IMR-90 (cell line): ENCODE data around the gene RNU6-1. TPM values are rescaled to one million over a fixed set of nuclear protein-coding genes. Genes with fewer than 3 reads are reported as not detected.

Experiments
- ATAC-seq: fragments of 200-7000 bp; cut with Tn5 transposase; 2 replicates; pipeline ENCODE4 v1.9.1; 2020; ENCODE audit warnings: low read depth, mild to moderate bottlenecking, moderate library complexity
- BruUV-seq: library from RNA; stranded (reverse); fragments of 400-500 nt; replicated peaks from 2 replicates; lab custom pipeline; 2021; lab: Mats Ljungman, UMichigan
- CTCF ChIA-PET: fragments of 300-600 bp; formaldehyde crosslinking; extraction: SDS; loops from one replicate; lab custom pipeline; 2021; ENCODE audit warnings: antibody characterized with exemption; lab: Yijun Ruan, JAX
- POLR2A ChIA-PET: fragments of 300-600 bp; sonication (Branson Sonifier 250); formaldehyde crosslinking; loops from one replicate; lab custom pipeline; 2022; ENCODE audit warnings: antibody characterized with exemption; ENCODE audit not compliant: unreplicated experiment; lab: Charles Lee
- DNase-seq: peaks from one replicate; pipeline ENCODE4 v3.0.0; 2013
- H2AFZ ChIP-seq: replicated peaks from 2 replicates; pipeline ENCODE3; 2013; ENCODE audit warnings: low read length, mild to moderate bottlenecking; ENCODE audit not compliant: poor library complexity
- H2AK5ac ChIP-seq: 2 replicates; pipeline ENCODE4 v1.6.1; 2013; ENCODE audit warnings: low read depth, low read length, inconsistent platforms
- H2AK9ac ChIP-seq: replicated peaks from 2 replicates; pipeline ENCODE3; 2013; ENCODE audit warnings: mild to moderate bottlenecking, low read depth, low read length, moderate library complexity; ENCODE audit not compliant: poor library complexity
- H2BK120ac ChIP-seq: 2 replicates; pipeline ENCODE4 v1.6.1; 2013; ENCODE audit warnings: low read depth, low read length, inconsistent platforms
- H2BK15ac ChIP-seq: 3 replicates; pipeline ENCODE4 v1.6.1; 2013; ENCODE audit warnings: low read depth, low read length, inconsistent platforms
- H2BK20ac ChIP-seq: 2 replicates; pipeline ENCODE4 v1.6.1; 2013; ENCODE audit warnings: low read depth, mild to moderate bottlenecking, inconsistent platforms, low read length, moderate library complexity
- H2BK5ac ChIP-seq: 2 replicates; pipeline ENCODE4 v1.6.1; 2013; ENCODE audit warnings: mild to moderate bottlenecking, low read depth, low read length, inconsistent platforms; ENCODE audit not compliant: poor library complexity, severe bottlenecking
- H3K14ac ChIP-seq: replicated peaks from 2 replicates; pipeline ENCODE4 v1.6.1; 2013; ENCODE audit warnings: low read depth, low read length, inconsistent platforms
- H3K18ac ChIP-seq: 2 replicates; pipeline ENCODE4 v1.6.1; 2013; ENCODE audit warnings: low read depth, low read length, control low read depth
- H3K23ac ChIP-seq: 2 replicates; pipeline ENCODE4 v1.6.1; 2013; ENCODE audit warnings: low read depth, low read length, inconsistent platforms
- H3K27ac ChIP-seq: 2 replicates; pipeline ENCODE4 v1.5.1; 2013; ENCODE audit warnings: mild to moderate bottlenecking, control low read depth, low read length; ENCODE audit not compliant: insufficient read depth
- H3K27me3 ChIP-seq: 2 replicates; pipeline ENCODE4 v1.6.1; 2013; ENCODE audit warnings: low read length; ENCODE audit not compliant: control insufficient read depth, insufficient read depth
- H3K36me3 ChIP-seq: 2 replicates; pipeline ENCODE4 v1.6.1; 2013; ENCODE audit warnings: low read length, mixed read lengths; ENCODE audit not compliant: control insufficient read depth, insufficient read depth
- H3K4ac ChIP-seq: 2 replicates; pipeline ENCODE4 v1.6.1; 2013; ENCODE audit warnings: low read depth, low read length, inconsistent platforms
- H3K4me1 ChIP-seq: 2 replicates; pipeline ENCODE4 v1.6.1; 2013; ENCODE audit warnings: low read length, mixed read lengths; ENCODE audit not compliant: control insufficient read depth, insufficient read depth
- H3K4me2 ChIP-seq: 2 replicates; pipeline ENCODE4 v1.6.1; 2013; ENCODE audit warnings: low read depth, mild to moderate bottlenecking, control low read depth, low read length, moderate library complexity
- H3K4me3 ChIP-seq: 2 replicates; pipeline ENCODE4 v1.5.1; 2013; ENCODE audit warnings: low read depth, mild to moderate bottlenecking, control low read depth, low read length, moderate library complexity; ENCODE audit not compliant: insufficient read depth
- H3K56ac ChIP-seq: 2 replicates; pipeline ENCODE4 v1.6.1; 2013; ENCODE audit warnings: low read length, inconsistent platforms; ENCODE audit not compliant: insufficient read depth; ENCODE audit errors: extremely low read depth
- H3K79me1 ChIP-seq, 2 experiments: 2 replicates each; pipeline ENCODE4 v1.6.1; 2013; ENCODE audit warnings: low read length in 2 of 2, inconsistent platforms in 1 of 2, low read depth in 1 of 2
- H3K9ac ChIP-seq: 2 replicates; pipeline ENCODE4 v1.6.1; 2013; ENCODE audit warnings: low read depth, low read length, control low read depth
- H3K9me1 ChIP-seq: 2 replicates; pipeline ENCODE4 v1.6.1; 2013; ENCODE audit warnings: low read length, inconsistent platforms; ENCODE audit not compliant: insufficient read depth
- H3K9me3 ChIP-seq: 2 replicates; pipeline ENCODE4 v1.6.1; 2013; ENCODE audit warnings: low read length; ENCODE audit not compliant: control insufficient read depth, insufficient read depth
- H4K20me1 ChIP-seq: 2 replicates; pipeline ENCODE4 v1.6.1; 2013; ENCODE audit warnings: low read length, inconsistent platforms; ENCODE audit not compliant: insufficient read depth
- H4K5ac ChIP-seq: 2 replicates; pipeline ENCODE4 v1.6.1; 2013; ENCODE audit warnings: mild to moderate bottlenecking, low read depth, low read length, control low read depth
- H4K8ac ChIP-seq, 2 experiments: 2 replicates each; pipeline ENCODE4 v1.6.1; 2013; ENCODE audit warnings: low read depth in 2 of 2, low read length in 2 of 2, control low read depth in 1 of 2, inconsistent platforms in 1 of 2
- H4K91ac ChIP-seq: 2 replicates; pipeline ENCODE4 v1.6.1; 2013; ENCODE audit warnings: low read depth, low read length, inconsistent platforms; ENCODE audit not compliant: insufficient read depth
- NFE2L2 ChIP-seq: fragments of 150-350 bp; IDR thresholded peaks from 2 replicates; pipeline ENCODE4 v1.6.1; 2016; ENCODE audit warnings: low read depth, mild to moderate bottlenecking, low read length
- POLR2A ChIP-seq: IDR thresholded peaks from 2 replicates; pipeline ENCODE4 v1.6.1; 2012; ENCODE audit warnings: mild to moderate bottlenecking, low read depth, low read length
- USF2 ChIP-seq: fragments of 150-350 bp; IDR thresholded peaks from 2 replicates; pipeline ENCODE4 v1.6.1; 2017; ENCODE audit warnings: mild to moderate bottlenecking, antibody characterized with exemption, low read length, low read depth
- WGBS, 2 experiments: methylation state at CpG; one replicate each; pipeline versions ENCODE4 v1.1.5 to v1.1.7; 2013; ENCODE audit warnings: missing lambda C conversion rate in 2 of 2; ENCODE audit not compliant: insufficient read length in 1 of 2; ENCODE audit errors: extremely low coverage in 2 of 2; 5-methylcytosine and 5-hydroxymethylcytosine counted together
- dilution Hi-C: fragments of 300-500 bp; cut with HindIII; formaldehyde crosslinking; loops from one replicate; pipeline ENCODE4 v1.14.3; 2018; ENCODE audit warnings: low sequenced_read_pairs; ENCODE audit not compliant: unreplicated experiment
- in situ Hi-C: fragments of 300-500 bp; cut with MboI; formaldehyde crosslinking; loops from 3 replicates; pipeline ENCODE4 v1.14.3; 2019; ENCODE audit warnings: low sequenced_read_pairs, inconsistent platforms, mixed read lengths
- intact Hi-C: fragments of 100-400 bp; cut with micrococcal nuclease; formaldehyde crosslinking; loops from 2 replicates; pipeline ENCODE4 v1.10.0; 2022
- microRNA-seq, 2 experiments: library from miRNA; stranded (forward) in 1 of 2; unstranded in 1 of 2; fragments of 10-50 nt in 1 of 2; fragments of <30 nt in 1 of 2; gene quantifications in 1 of 2; microRNA quantifications in 1 of 2; one replicate each; pipeline versions ENCODE3 to v1.1.0; 2013 to 2020; ENCODE audit not compliant: insufficient read depth in 1 of 2, insufficient read length in 1 of 2, unreplicated experiment in 1 of 2
- polyA plus RNA-seq, 3 experiments: library from polyadenylated mRNA; depleted of rRNA; stranded (reverse); fragments of >200 nt; gene quantifications; 2 replicates each; pipeline ENCODE4 v1.2.3, GENCODE V29; 2012; ENCODE audit warnings: low replicate concordance in 1 of 3
- small RNA-seq, 5 experiments: library from RNA; depleted of rRNA; stranded (forward); fragments of <200 nt; gene quantifications; one replicate each; pipeline ENCODE3, GENCODE V24; 2012
- total RNA-seq: library from RNA; depleted of rRNA; stranded (reverse); fragments of >200 nt; gene quantifications from 2 replicates; pipeline ENCODE4 v1.2.3, GENCODE V29; 2012; rRNA removed
- TF ChIP-seq, protein P1 (sequence below): conservative IDR thresholded peaks from 2 replicates; pipeline ENCODE4 v1.5.1; 2012; ENCODE audit warnings: mild to moderate bottlenecking, low read depth, low read length, improper control_type of control experiment

The RNU6-1 gene
- total and polyA plus RNA-seq, 2 of the 4 experiments (the other 2 are of a cell fraction) = not detected

DNA sequence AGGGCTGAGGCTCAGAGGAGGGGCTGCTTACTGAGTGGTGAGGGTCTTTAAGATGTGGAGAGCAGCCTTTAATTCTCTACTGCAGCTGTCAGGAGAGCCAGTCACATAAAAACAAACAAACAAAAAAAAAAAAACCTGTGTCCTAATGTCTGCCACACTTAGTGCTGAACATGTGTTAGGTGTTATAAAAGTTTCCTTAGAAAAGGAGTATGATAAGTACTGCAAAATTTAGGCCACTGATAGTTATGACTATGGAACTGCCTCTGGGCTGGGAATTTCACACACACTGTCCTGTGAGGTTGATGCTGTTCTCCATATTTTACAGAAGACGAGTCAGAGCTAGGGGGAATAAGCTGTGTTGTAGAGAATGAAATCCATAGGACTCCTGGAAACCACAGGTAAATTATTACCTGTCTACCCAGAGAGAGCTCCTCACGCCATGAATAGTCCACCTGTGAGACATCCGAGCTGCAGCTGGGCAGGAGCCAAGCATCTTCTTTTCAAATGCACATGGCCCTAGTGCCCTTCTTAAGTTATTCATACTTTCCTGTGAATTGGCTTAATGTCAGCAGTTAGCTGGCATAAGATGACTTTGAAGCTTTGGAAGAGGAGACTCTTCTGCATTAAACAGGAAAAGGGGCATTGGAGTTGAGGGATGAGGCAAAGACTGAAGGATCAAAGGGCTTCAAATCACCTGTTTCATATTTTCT is 49.1 kb downstream of the RNU6-1 start:
- Histone ChIP-seq H4K5ac (no peak overlapping the region), H2AFZ (no peak overlapping the region), H3K4me2 (no peak overlapping the region), H3K9me3 (peaks cover 5% of the 10 kb centered on the region), H3K4me3 (no peak overlapping the region), H2AK9ac (no peak overlapping the region), H3K27me3 (no peaks in the 10 kb centered on the region), H2AK5ac (no peak overlapping the region), H4K20me1 (no peaks in the 10 kb centered on the region), H3K4ac (no peak overlapping the region), H4K8ac (no peak overlapping the region), H3K14ac (no peak overlapping the region), H3K27ac (no peak overlapping the region), H2BK15ac (no peak overlapping the region), H3K56ac (no peak overlapping the region), H3K18ac (no peak overlapping the region), H3K4me1 (no peaks in the 10 kb centered on the region), H2BK20ac (no peak overlapping the region), H3K36me3 (no peaks in the 10 kb centered on the region; the same call in 1 of the 2 replicates), H3K79me1 (no peaks in the 10 kb centered on the region), H2BK120ac (no peak overlapping the region), H3K9ac (no peak overlapping the region), H4K91ac (no peak overlapping the region), H3K23ac (no peak overlapping the region), H2BK5ac (no peak overlapping the region), H3K9me1 (no peaks in the 10 kb centered on the region)
- ATAC-seq = no peak
- no CpG with 5 or more reads among the region's 3 CpGs for WGBS, 2 experiments
- no peak for TF ChIP-seq USF2
- no peak for TF ChIP-seq NFE2L2
- no peak for TF ChIP-seq POLR2A
- TF ChIP-seq, protein P1, sequence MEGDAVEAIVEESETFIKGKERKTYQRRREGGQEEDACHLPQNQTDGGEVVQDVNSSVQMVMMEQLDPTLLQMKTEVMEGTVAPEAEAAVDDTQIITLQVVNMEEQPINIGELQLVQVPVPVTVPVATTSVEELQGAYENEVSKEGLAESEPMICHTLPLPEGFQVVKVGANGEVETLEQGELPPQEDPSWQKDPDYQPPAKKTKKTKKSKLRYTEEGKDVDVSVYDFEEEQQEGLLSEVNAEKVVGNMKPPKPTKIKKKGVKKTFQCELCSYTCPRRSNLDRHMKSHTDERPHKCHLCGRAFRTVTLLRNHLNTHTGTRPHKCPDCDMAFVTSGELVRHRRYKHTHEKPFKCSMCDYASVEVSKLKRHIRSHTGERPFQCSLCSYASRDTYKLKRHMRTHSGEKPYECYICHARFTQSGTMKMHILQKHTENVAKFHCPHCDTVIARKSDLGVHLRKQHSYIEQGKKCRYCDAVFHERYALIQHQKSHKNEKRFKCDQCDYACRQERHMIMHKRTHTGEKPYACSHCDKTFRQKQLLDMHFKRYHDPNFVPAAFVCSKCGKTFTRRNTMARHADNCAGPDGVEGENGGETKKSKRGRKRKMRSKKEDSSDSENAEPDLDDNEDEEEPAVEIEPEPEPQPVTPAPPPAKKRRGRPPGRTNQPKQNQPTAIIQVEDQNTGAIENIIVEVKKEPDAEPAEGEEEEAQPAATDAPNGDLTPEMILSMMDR = no peak
- BruUV-seq = no TSS peak
- intact Hi-C loops = no loop called here
- dilution Hi-C loops = no loop called here
- in situ Hi-C loops = no loop called here
- ChIA-PET CTCF (no interaction called here), POLR2A (no interaction called here)
- no peak for DNase-seq

Small RNAs within 50 kb of the gene (microRNA-seq; reads per million reads assigned to microRNA genes)
- gene RNU6-1 (ENCODE audit: insufficient read depth, insufficient read length) = not detected

Small RNAs within 50 kb of the gene (small RNA-seq; reads per million reads assigned to genes)
- 0.74 to 31.3 (median 3.2) reads per million in 5 experiments for gene RNU6-1

Other genes with a start within 250 kb of the RNU6-1 start
- gene SKOR1, start 14.5 kb downstream of the RNU6-1 start, total RNA-seq = not detected in 2 replicates
- 0.03 and 0.06 TPM in 2 replicates for gene SKOR1, start 14.5 kb downstream of the RNU6-1 start, polyA plus RNA-seq (2012; rRNA removed)
- 41.1 and 63.6 TPM in 2 replicates for gene PIAS1, start 214.3 kb upstream of the RNU6-1 start, total RNA-seq
- 20.0 and 20.9 TPM in 2 replicates for gene PIAS1, start 214.3 kb upstream of the RNU6-1 start, polyA plus RNA-seq (2012; rRNA removed)